ENCODE data around the gene C3AR1.

DNA sequence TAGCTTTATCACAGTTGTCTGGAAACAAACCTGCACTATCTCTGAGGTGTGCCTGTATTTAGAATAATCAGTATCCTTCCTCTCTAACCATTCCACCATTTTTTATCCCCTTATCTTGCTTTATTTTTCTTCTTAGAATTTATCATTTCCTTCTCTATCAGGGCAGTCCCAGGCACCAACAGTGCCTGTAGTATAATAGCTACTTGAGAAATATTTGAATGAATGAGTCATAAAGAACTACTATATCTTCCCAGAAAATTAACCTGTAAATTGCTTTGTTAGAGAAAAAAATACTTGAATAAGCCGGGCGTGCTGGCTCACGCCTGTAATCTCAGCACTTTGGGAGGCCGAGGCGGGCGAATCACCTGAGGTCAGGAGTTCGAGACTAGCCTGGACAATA lies 54.8 kb downstream of the C3AR1 start:
- TF ChIP-seq CTCF (IDR thresholded peaks at IDR 0.05): no peak
- no peak for TF ChIP-seq EP300 (IDR thresholded peaks at IDR 0.05)
- no peak for TF ChIP-seq ZFP36 (IDR thresholded peaks at IDR 0.05; ENCODE audit: borderline replicate concordance, partially characterized antibody)
- no peak for TF ChIP-seq CEBPB (IDR thresholded peaks at IDR 0.05)
- no peak for TF ChIP-seq POLR2A (IDR thresholded peaks at IDR 0.05; ENCODE audit: low read length)
- no peak for TF ChIP-seq ESRRA (IDR thresholded peaks at IDR 0.05; ENCODE audit: borderline replicate concordance, low read length)
- no peak for TF ChIP-seq CBX8 (IDR thresholded peaks at IDR 0.05)
- TF ChIP-seq, protein P1, sequence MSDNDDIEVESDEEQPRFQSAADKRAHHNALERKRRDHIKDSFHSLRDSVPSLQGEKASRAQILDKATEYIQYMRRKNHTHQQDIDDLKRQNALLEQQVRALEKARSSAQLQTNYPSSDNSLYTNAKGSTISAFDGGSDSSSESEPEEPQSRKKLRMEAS (IDR thresholded peaks at IDR 0.05): no peak
- no peak for TF ChIP-seq RAD21 (conservative IDR thresholded peaks at IDR 0.05 in 1 of 2, IDR thresholded peaks at IDR 0.05 in 1 of 2)
